Measurements from ENCODE around the gene PKD2L2. TPM values are rescaled to one million over a fixed set of nuclear protein-coding genes. Genes with fewer than 3 reads are reported as not detected.
"Not testable (repeated sequence)": the region's sequence is repeated elsewhere in the genome, so short reads cannot be mapped to it uniquely, and the experiment has no call there.

The PKD2L2 gene
- total and polyA plus RNA-seq, 2 donors: 0.11 to 0.21 TPM

DNA sequence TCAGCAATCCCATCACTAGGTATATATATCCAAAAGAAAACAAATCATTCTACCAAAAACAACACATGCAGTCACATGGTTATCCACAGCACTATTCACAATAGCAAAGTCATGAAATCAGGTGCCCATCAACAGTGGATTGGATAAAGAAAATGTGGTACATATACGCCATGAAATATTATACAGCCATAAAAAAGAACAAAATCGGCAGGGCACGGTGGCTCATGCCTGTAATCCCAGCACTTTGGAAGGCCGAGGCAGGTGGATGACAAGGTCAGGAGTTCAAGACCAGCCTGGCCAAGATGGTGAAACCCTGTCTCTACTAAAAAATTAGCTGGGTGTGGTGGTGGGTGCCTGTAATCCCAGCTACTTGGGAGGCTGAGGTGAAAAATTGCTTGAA is 55.0 kb downstream of the PKD2L2 start:
- H3K36me3 ChIP-seq (ENCODE audit: insufficient read depth); H3K27ac ChIP-seq (ENCODE audit: low read depth); DNase-seq (ENCODE audit: extremely low spot score); H3K4me1 ChIP-seq (ENCODE audit: insufficient read depth); H3K4me3 ChIP-seq (ENCODE audit: low read depth, low read length): not testable (repeated sequence)
- WGBS: 98% methylated on average over 4 of the region's 4 CpGs

DNA sequence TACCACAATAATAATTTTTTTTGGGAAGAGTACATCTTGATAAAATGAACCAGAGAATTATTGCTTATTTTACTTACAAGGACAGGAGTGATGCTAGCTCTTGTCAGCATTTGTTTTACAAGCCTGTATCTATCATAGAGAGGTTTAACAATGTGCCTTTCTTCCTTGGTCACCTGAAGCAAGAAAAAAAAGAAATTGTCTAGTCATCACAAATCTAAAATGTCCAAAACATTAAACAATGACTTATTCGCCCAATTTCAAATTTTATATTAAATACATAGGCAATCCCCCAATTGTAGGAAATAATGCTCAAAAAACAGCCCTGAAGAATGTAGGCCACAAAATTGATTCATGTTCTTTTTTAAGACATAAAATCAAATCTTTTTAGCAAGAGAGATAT is 56.6 kb downstream of the PKD2L2 start:
- Histone ChIP-seq H3K36me3 (ENCODE audit: insufficient read depth) (peaks cover 7% of the 10 kb centered on the region), H3K4me1 (ENCODE audit: insufficient read depth) (no peaks in the 10 kb centered on the region), H3K27ac (ENCODE audit: low read depth) (no peak overlapping the region), H3K4me3 (ENCODE audit: low read depth, low read length) (no peak overlapping the region)
- no peak for DNase-seq (ENCODE audit: extremely low spot score)
- WGBS: 100% methylated on average over 1 of the region's 1 CpG

GRCh38 chr5:137954131-137954879 is 65.0 kb downstream of the PKD2L2 start:
- 49% methylated on average over 9 of the region's 9 CpGs for WGBS
- DNase-seq (ENCODE audit: extremely low spot score): peak; percentile 29
- H3K27ac ChIP-seq (ENCODE audit: low read depth): peak overlapping the region; percentile 32
- no peak overlapping the region for H3K4me3 ChIP-seq (ENCODE audit: low read depth, low read length)
- peaks cover 3% of the 10 kb centered on the region for H3K36me3 ChIP-seq (ENCODE audit: insufficient read depth)
- H3K4me1 ChIP-seq (ENCODE audit: insufficient read depth): no peaks in the 10 kb centered on the region

DNA sequence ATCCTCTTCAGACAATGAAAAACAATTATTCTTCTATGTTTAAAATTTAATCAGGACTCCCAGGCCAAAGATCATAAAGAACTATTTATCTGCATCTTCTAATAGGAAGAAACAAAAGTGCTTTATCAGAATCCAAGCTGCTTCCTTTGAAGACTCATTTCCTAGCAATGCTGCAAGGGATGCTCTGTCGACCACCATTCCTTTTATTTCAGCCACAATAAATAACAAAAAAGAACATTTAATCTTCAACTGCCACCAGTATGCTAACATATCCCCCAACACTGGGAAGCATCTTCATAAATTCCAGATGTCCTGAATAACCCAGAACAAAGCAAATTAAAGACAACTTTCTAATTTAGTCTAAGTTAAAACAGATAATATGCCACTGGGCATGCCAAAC is 68.7 kb downstream of the PKD2L2 start:
- Histone ChIP-seq H3K4me3 (ENCODE audit: low read depth, low read length) (no peak overlapping the region), H3K4me1 (ENCODE audit: insufficient read depth) (no peaks in the 10 kb centered on the region), H3K36me3 (ENCODE audit: insufficient read depth) (peaks cover under 1% of the 10 kb centered on the region), H3K27ac (ENCODE audit: low read depth) (no peak overlapping the region)
- 13% methylated on average over 1 of the region's 1 CpG for WGBS
- DNase-seq (ENCODE audit: extremely low spot score): no peak

- 70% methylated on average over 4 of the region's 4 CpGs for WGBS
- Histone ChIP-seq H3K27ac (ENCODE audit: low read depth) (no peak overlapping the region), H3K4me3 (ENCODE audit: low read depth, low read length) (no peak overlapping the region), H3K36me3 (ENCODE audit: insufficient read depth) (peaks cover under 1% of the 10 kb centered on the region), H3K4me1 (ENCODE audit: insufficient read depth) (no peaks in the 10 kb centered on the region)
- DNase-seq (ENCODE audit: extremely low spot score): no peak
Measured at GRCh38 chr5:137959488-137959887, 70.2 kb downstream of the PKD2L2 start.

DNA sequence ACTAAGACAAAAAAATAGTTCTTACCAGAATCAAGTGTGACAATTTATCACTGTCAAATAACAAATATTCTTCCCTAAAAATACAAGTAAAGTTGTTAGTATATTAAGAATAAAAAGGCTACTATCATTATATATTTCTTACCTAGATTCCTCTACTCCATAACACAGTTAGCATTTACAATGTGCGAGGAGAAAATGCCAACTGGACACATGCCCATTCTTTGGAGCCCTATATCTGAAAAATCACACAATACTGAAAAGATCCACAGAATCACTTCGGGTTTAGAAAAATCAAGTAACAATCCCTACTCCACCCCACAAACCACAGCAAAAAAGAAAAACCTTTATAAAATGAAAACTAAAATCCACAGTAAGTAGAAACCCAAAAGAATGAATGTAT is 70.9 kb downstream of the PKD2L2 start:
- WGBS: 39% methylated on average over 2 of the region's 2 CpGs
- no peak overlapping the region for H3K27ac ChIP-seq (ENCODE audit: low read depth)
- no peaks in the 10 kb centered on the region for H3K4me1 ChIP-seq (ENCODE audit: insufficient read depth)
- no peak for DNase-seq (ENCODE audit: extremely low spot score)
- peaks cover 3% of the 10 kb centered on the region for H3K36me3 ChIP-seq (ENCODE audit: insufficient read depth)
- H3K4me3 ChIP-seq (ENCODE audit: low read depth, low read length): no peak overlapping the region

DNA sequence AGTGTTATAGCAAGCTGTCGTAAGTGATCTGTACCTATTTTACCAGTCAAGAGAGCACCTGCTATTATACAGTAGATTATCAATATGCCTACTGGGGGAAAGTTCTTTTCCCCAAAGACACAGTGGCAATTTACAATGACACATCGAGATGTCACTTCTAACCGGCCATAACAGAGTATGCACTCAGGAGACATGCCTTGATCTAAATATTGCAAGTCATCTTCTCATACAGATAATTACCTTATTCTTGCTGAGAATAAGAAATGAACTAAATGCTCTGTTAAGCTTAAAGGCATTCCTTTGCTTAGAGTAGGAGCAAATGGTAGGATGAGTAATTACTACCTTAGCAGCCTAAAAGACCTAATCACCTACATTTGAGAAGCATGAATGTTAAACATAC is 71.6 kb downstream of the PKD2L2 start:
- DNase-seq (ENCODE audit: extremely low spot score): no peak
- H3K4me1 ChIP-seq (ENCODE audit: insufficient read depth): no peaks in the 10 kb centered on the region
- H3K36me3 ChIP-seq (ENCODE audit: insufficient read depth): peaks cover 5% of the 10 kb centered on the region
- H3K27ac ChIP-seq (ENCODE audit: low read depth): no peak overlapping the region
- H3K4me3 ChIP-seq (ENCODE audit: low read depth, low read length): no peak overlapping the region
- WGBS: 91% methylated on average over 3 of the region's 3 CpGs

- H3K36me3 ChIP-seq (ENCODE audit: insufficient read depth); DNase-seq (ENCODE audit: extremely low spot score); H3K4me1 ChIP-seq (ENCODE audit: insufficient read depth); H3K4me3 ChIP-seq (ENCODE audit: low read depth, low read length); H3K27ac ChIP-seq (ENCODE audit: low read depth): not testable (repeated sequence)
- over 99% methylated on average over 3 of the region's 4 CpGs for WGBS
Measured at GRCh38 chr5:137970384-137970783, 81.1 kb downstream of the PKD2L2 start.

DNA sequence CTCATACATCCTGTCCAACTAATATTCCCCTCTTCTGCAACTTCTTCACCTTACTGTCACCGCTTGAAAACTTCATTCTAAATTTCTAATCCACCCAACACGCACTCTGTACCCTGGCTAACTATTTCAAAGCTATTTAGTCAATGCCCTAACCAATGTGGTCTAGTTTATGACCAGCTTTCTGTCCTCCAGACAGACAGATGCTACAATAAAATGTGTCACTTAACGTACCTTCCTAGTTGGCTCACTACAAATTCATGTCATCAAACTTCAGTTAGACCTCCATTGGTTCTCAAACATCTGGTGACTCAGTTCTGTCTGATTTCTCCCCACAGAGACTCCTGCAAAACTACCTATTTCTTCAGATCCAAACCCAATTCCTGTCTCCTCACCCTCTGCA is 86.0 kb downstream of the PKD2L2 start:
- WGBS: 95% methylated on average over 3 of the region's 3 CpGs
- no peaks in the 10 kb centered on the region for H3K36me3 ChIP-seq (ENCODE audit: insufficient read depth)
- no peak overlapping the region for H3K4me3 ChIP-seq (ENCODE audit: low read depth, low read length)
- no peak overlapping the region for H3K27ac ChIP-seq (ENCODE audit: low read depth)
- DNase-seq (ENCODE audit: extremely low spot score): no peak
- H3K4me1 ChIP-seq (ENCODE audit: insufficient read depth): no peaks in the 10 kb centered on the region

- no peaks in the 10 kb centered on the region for H3K4me1 ChIP-seq (ENCODE audit: insufficient read depth)
- no peak for DNase-seq (ENCODE audit: extremely low spot score)
- no peak overlapping the region for H3K27ac ChIP-seq (ENCODE audit: low read depth)
- 96% methylated on average over 5 of the region's 5 CpGs for WGBS
- no peaks in the 10 kb centered on the region for H3K36me3 ChIP-seq (ENCODE audit: insufficient read depth)
- no peak overlapping the region for H3K4me3 ChIP-seq (ENCODE audit: low read depth, low read length)
Measured at GRCh38 chr5:137989419-137989818, 100.2 kb downstream of the PKD2L2 start.

Other genes starting within 250 kb of the PKD2L2 start
- 12.0 TPM for gene KLHL3, start 153.4 kb upstream of the PKD2L2 start, total RNA-seq
- 3.1 TPM for gene KLHL3, start 153.4 kb upstream of the PKD2L2 start, polyA plus RNA-seq
- gene HNRNPA0, start 135.1 kb upstream of the PKD2L2 start, total RNA-seq: 22.3 TPM
- 38.5 TPM for gene HNRNPA0, start 135.1 kb upstream of the PKD2L2 start, polyA plus RNA-seq
- 17.2 TPM for gene MYOT, start 21.6 kb upstream of the PKD2L2 start, total RNA-seq
- gene MYOT, start 21.6 kb upstream of the PKD2L2 start, polyA plus RNA-seq: 7.7 TPM
- gene FAM13B, start 143.6 kb downstream of the PKD2L2 start, total RNA-seq: 107 TPM
- gene FAM13B, start 143.6 kb downstream of the PKD2L2 start, polyA plus RNA-seq: 32.6 TPM
- gene WNT8A, start 194.6 kb downstream of the PKD2L2 start, total RNA-seq: not detected
- gene WNT8A, start 194.6 kb downstream of the PKD2L2 start, polyA plus RNA-seq: not detected
- gene NME5, start 250.0 kb downstream of the PKD2L2 start, total RNA-seq: 6.7 TPM
- gene NME5, start 250.0 kb downstream of the PKD2L2 start, polyA plus RNA-seq: 1.7 TPM